ENCODE data around the gene PRRC2C.
"Not testable (repeated sequence)": the region's sequence is repeated elsewhere in the genome, so short reads cannot be mapped to it uniquely, and the experiment has no call there.

PRRC2C gene

GRCh38 chr1:171500803-171501202 is 15.5 kb downstream of the PRRC2C start:
- no peak for DNase-seq

GRCh38 chr1:171501305-171502024 is 16.1 kb downstream of the PRRC2C start:
- no peak for DNase-seq

- DNase-seq = peak; percentile 23
Observed at GRCh38 chr1:171506525-171507304, 21.4 kb downstream of the PRRC2C start.

GRCh38 chr1:171507435-171507834 is 22.1 kb downstream of the PRRC2C start:
- no peak for DNase-seq

- DNase-seq = no peak
Observed at GRCh38 chr1:171509191-171509590, 23.9 kb downstream of the PRRC2C start.

GRCh38 chr1:171513743-171514142 is 28.4 kb downstream of the PRRC2C start:
- DNase-seq = no peak

GRCh38 chr1:171515299-171515698 is 30.0 kb downstream of the PRRC2C start:
- no peak for DNase-seq

GRCh38 chr1:171515741-171516140 is 30.4 kb downstream of the PRRC2C start:
- no peak for DNase-seq

GRCh38 chr1:171521567-171521966 is 36.2 kb downstream of the PRRC2C start:
- DNase-seq = no peak

- no peak for DNase-seq
Observed at GRCh38 chr1:171530676-171531075, 45.3 kb downstream of the PRRC2C start.

GRCh38 chr1:171532520-171532919 is 47.2 kb downstream of the PRRC2C start:
- DNase-seq = no peak

GRCh38 chr1:171545523-171545922 is 60.2 kb downstream of the PRRC2C start:
- no peak for DNase-seq

GRCh38 chr1:171550050-171550449 is 64.7 kb downstream of the PRRC2C start:
- no peak for DNase-seq

- not testable (repeated sequence) for DNase-seq
Observed at GRCh38 chr1:171550598-171551100, 65.3 kb downstream of the PRRC2C start.

- peak; percentile 14 for DNase-seq
Observed at GRCh38 chr1:171553960-171554359, 68.6 kb downstream of the PRRC2C start.

- no peak for DNase-seq
Observed at GRCh38 chr1:171563675-171564074, 78.3 kb downstream of the PRRC2C start.

GRCh38 chr1:171566467-171566866 is 81.1 kb downstream of the PRRC2C start:
- DNase-seq = no peak

GRCh38 chr1:171570295-171570694 is 85.0 kb downstream of the PRRC2C start:
- no peak for DNase-seq

GRCh38 chr1:171576144-171576543 is 90.8 kb downstream of the PRRC2C start:
- DNase-seq = no peak

- no peak for DNase-seq
Observed at GRCh38 chr1:171581226-171581625, 95.9 kb downstream of the PRRC2C start.

- DNase-seq = no peak
Observed at GRCh38 chr1:171581766-171582165, 96.4 kb downstream of the PRRC2C start.

GRCh38 chr1:171582589-171582988 is 97.3 kb downstream of the PRRC2C start:
- DNase-seq = no peak

GRCh38 chr1:171583591-171584201 is 98.4 kb downstream of the PRRC2C start:
- DNase-seq = no peak

Data from fibroblast of skin of scalp (primary cell).